ENCODE measurements around the gene PTPN14. TPM values are rescaled to one million over a fixed set of nuclear protein-coding genes. Genes with fewer than 3 reads are reported as not detected.
A peak's percentile ranks its signal among the peaks of the same experiment; 100 is the strongest.

Gene PTPN14
- total RNA-seq, 1 experiment from 2014 or later, result 243 TPM

GRCh38 chr1:214432245-214432644 lies 119.2 kb downstream of the PTPN14 start:
- no peak for DNase-seq (ENCODE audit: unreplicated experiment)
- Mint-ChIP-seq H3K36me3 (ENCODE audit: insufficient read depth, unreplicated experiment) (peaks cover 52% of the 10 kb centered on the region), H3K27me3 (ENCODE audit: insufficient read depth, unreplicated experiment) (no peaks in the 10 kb centered on the region), H3K27ac (ENCODE audit: low read depth, unreplicated experiment) (no peak overlapping the region), H3K9me3 (ENCODE audit: unreplicated experiment) (no peaks in the 10 kb centered on the region), H3K4me3 (ENCODE audit: unreplicated experiment) (no peak overlapping the region), H3K4me1 (ENCODE audit: insufficient read depth, unreplicated experiment) (peaks cover 65% of the 10 kb centered on the region)
- ChIA-PET POLR2A (interaction anchor here (0.7 to 5.8 kb wide), 16 partner anchors 7 to 153 kb away, joined by 3 to 60 read pairs (median 6); partner anchors contain the start of gene PTPN14), CTCF (interaction anchor here (0.7 to 3.1 kb wide), 7 partner anchors 11 to 152 kb away, joined by 3 to 16 read pairs (median 4); no protein-coding TSS in a partner anchor)
- intact Hi-C loops (cut with micrococcal nuclease), result no loop called here
- no peak for TF ChIP-seq CTCF (IDR thresholded peaks at IDR 0.05; ENCODE audit: unreplicated experiment)
- no TSS peak for BruUV-seq (replicated peaks)

GRCh38 chr1:214429951-214430770 lies 121.2 kb downstream of the PTPN14 start:
- peak overlapping the region; percentile 66 for H3K27ac Mint-ChIP-seq (ENCODE audit: low read depth, unreplicated experiment)
- POLR2A ChIA-PET, result interaction anchor here (0.7 to 5.8 kb wide), 9 partner anchors 8 to 120 kb away, joined by 3 to 60 read pairs (median 22); partner anchors contain the start of gene PTPN14
- intact Hi-C loops (cut with micrococcal nuclease), result loop anchor here (10.0 kb wide), 1 partner anchor 45 kb away; no protein-coding TSS in a partner anchor

GRCh38 chr1:214427871-214428277 lies 123.5 kb downstream of the PTPN14 start:
- ChIA-PET POLR2A (interaction anchor here (0.6 to 3.4 kb wide), 29 partner anchors 11 to 1053 kb away, joined by 3 to 79 read pairs (median 5); partner anchors contain the start of gene PTPN14), CTCF (interaction anchor here (0.6 to 1.5 kb wide), 15 partner anchors 10 to 1269 kb away, joined by 3 to 10 read pairs (median 4); no protein-coding TSS in a partner anchor)
- H3K27me3 Mint-ChIP-seq (ENCODE audit: insufficient read depth, unreplicated experiment), result no peaks in the 10 kb centered on the region
- intact Hi-C loops (cut with micrococcal nuclease), result loop anchor here (1.0 to 10.0 kb wide), 2 partner anchors 11 to 47 kb away; no protein-coding TSS in a partner anchor
- BruUV-seq (replicated peaks), result no TSS peak
- peak; percentile 97 for DNase-seq (ENCODE audit: unreplicated experiment)
- H3K9me3 Mint-ChIP-seq (ENCODE audit: unreplicated experiment), result no peaks in the 10 kb centered on the region
- peaks cover 25% of the 10 kb centered on the region for H3K36me3 Mint-ChIP-seq (ENCODE audit: insufficient read depth, unreplicated experiment)
- peaks cover 63% of the 10 kb centered on the region for H3K4me1 Mint-ChIP-seq (ENCODE audit: insufficient read depth, unreplicated experiment)
- H3K4me3 Mint-ChIP-seq (ENCODE audit: unreplicated experiment), result peak overlapping the region; percentile 15
- TF ChIP-seq CTCF (IDR thresholded peaks at IDR 0.05; ENCODE audit: unreplicated experiment), result no peak
- peak overlapping the region; percentile 82 for H3K27ac Mint-ChIP-seq (ENCODE audit: low read depth, unreplicated experiment)

More at GRCh38 chr1:214429951-214430770, 121.2 kb downstream of the PTPN14 start:
- Mint-ChIP-seq H3K27me3 (ENCODE audit: insufficient read depth, unreplicated experiment) (no peaks in the 10 kb centered on the region), H3K36me3 (ENCODE audit: insufficient read depth, unreplicated experiment) (peaks cover 40% of the 10 kb centered on the region), H3K4me3 (ENCODE audit: unreplicated experiment) (no peak overlapping the region), H3K4me1 (ENCODE audit: insufficient read depth, unreplicated experiment) (peaks cover 72% of the 10 kb centered on the region), H3K9me3 (ENCODE audit: unreplicated experiment) (no peaks in the 10 kb centered on the region)
- BruUV-seq (replicated peaks), result no TSS peak
- CTCF ChIA-PET, result interaction anchor here (0.7 to 1.2 kb wide), 2 partner anchors 9 to 45 kb away, joined by 3 to 4 read pairs; no protein-coding TSS in a partner anchor
- no peak for DNase-seq (ENCODE audit: unreplicated experiment)
- no peak for TF ChIP-seq CTCF (IDR thresholded peaks at IDR 0.05; ENCODE audit: unreplicated experiment)

GRCh38 chr1:214426426-214426812 lies 125.0 kb downstream of the PTPN14 start:
- POLR2A ChIA-PET, result interaction anchor here (0.9 to 3.4 kb wide), 7 partner anchors 9 to 159 kb away, joined by 3 to 79 read pairs (median 10); no protein-coding TSS in a partner anchor
- intact Hi-C loops (cut with micrococcal nuclease), result loop anchor here (10.0 kb wide), 1 partner anchor 48 kb away; no protein-coding TSS in a partner anchor
- Mint-ChIP-seq H3K4me3 (ENCODE audit: unreplicated experiment) (no peak overlapping the region), H3K4me1 (ENCODE audit: insufficient read depth, unreplicated experiment) (peaks cover 70% of the 10 kb centered on the region), H3K36me3 (ENCODE audit: insufficient read depth, unreplicated experiment) (peaks cover 35% of the 10 kb centered on the region), H3K9me3 (ENCODE audit: unreplicated experiment) (no peaks in the 10 kb centered on the region), H3K27me3 (ENCODE audit: insufficient read depth, unreplicated experiment) (no peaks in the 10 kb centered on the region), H3K27ac (ENCODE audit: low read depth, unreplicated experiment) (peak overlapping the region; percentile 71)
- no peak for TF ChIP-seq CTCF (IDR thresholded peaks at IDR 0.05; ENCODE audit: unreplicated experiment)
- no TSS peak for BruUV-seq (replicated peaks)
- DNase-seq (ENCODE audit: unreplicated experiment), result no peak
- CTCF ChIA-PET, result interaction anchor here (0.9 to 1.5 kb wide), 2 partner anchors 11 to 12 kb away, joined by 5 to 6 read pairs; no protein-coding TSS in a partner anchor

Measured in MCF 10A (cell line).